Globus pallidus (tissue), 1 donor: ENCODE data around the gene USP47.

Source experiments
- DNase-seq: peaks from one replicate; pipeline ENCODE4 v3.0.0-alpha.2; 2015; ENCODE audit warnings: low spot score

The USP47 gene

DNA sequence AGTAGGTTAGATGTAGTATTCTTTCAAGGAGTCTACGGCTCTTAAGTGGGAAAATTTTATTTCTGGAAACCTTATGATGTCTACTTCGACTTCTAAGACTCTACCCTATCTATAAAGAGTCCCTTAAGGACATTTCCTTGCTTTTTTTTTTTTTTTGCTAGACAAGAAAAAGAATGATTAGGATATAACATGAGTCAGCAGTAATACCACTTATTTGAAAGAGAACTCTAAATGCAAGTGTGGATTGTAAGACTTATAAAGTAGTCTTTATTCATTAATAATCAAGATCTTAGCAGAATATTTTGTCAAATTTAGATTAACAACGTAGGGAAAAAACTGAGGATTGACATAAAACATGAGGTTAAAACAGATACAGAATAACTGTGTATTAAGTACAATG is 95.7 kb downstream of the USP47 start:
- DNase-seq = no peak

DNA sequence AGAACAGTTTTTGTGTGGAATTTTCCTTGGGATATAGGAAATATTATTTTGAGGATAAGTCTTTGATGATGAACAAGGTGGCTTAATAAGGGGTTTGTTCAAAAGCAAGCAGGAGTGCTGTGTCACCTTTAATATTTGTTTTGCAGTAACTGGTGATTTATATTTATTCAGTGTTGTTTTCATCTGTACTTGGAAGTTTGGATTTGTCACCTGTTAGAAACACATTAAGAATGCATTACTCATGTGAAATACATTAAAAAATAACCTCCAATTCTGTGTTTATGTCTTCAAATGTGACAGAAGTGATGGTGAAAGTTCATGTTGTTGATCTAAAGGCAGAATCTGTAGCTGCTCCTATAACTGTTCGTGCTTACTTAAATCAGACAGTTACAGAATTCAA is 96.2 kb downstream of the USP47 start:
- DNase-seq = no peak

DNA sequence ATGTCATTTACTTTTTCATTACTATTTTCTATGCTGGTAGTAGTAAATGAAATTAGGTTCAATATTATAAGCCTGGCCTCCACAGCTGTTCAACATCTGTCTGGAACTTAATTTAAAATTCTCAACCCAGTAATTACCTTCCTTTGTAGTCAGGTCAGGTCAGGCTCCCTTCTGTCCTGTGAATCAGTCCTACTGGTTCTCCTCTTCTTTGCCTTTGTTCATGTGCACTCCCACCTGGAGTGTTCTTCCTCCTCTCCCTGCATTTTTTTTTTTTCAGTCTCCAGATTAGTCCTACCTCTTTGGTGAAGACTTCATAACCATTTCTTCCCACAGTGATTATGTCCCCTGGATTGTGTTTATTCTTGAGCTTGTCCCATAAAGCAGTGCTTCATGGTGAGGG is 98.8 kb downstream of the USP47 start:
- DNase-seq = no peak

DNA sequence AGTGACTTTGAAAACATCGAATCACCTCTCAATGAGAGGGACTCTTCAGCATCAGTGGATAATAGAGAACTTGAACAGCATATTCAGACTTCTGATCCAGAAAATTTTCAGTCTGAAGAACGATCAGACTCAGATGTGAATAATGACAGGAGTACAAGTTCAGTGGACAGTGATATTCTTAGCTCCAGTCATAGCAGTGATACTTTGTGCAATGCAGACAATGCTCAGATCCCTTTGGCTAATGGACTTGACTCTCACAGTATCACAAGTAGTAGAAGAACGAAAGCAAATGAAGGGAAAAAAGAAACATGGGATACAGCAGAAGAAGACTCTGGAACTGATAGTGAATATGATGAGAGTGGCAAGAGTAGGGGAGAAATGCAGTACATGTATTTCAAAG is 100.9 kb downstream of the USP47 start:
- no peak for DNase-seq

DNA sequence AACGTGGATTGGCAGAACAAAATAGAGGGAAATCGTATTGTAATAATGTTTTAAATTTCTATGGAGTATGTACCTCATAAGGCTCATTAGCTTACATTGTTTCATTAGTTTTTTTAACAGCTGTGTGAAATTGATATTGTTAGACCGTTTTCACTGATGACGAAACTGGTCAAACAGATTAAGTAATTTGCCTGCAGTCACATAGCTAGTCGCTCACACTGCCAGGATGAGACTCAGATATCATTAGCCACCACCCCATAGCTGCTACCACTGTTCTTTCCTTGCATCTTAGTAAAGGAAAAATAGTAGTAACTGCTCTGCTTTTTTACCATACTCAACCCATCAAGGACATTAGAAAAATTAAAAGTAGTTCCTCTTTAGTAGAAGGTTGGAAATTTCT is 102.7 kb downstream of the USP47 start:
- DNase-seq = no peak

DNA sequence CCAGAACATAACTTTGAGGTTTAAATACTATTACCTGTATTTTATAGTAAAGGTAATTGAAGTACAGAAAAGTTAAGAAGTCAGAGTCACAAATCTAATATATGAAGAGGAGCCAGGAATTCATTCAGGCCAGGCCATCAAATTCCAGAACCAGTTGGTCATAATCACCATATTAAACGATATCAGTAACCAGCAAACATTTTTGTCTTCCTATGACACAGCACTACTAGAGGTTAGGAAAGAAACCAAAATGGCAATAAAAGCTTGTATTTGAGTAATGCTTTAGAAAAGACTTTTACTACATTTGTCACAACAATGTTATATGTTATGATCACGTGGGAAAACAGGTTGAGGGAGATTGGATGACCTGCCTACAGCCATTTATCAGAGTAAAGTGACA is 104.4 kb downstream of the USP47 start:
- DNase-seq = no peak

DNA sequence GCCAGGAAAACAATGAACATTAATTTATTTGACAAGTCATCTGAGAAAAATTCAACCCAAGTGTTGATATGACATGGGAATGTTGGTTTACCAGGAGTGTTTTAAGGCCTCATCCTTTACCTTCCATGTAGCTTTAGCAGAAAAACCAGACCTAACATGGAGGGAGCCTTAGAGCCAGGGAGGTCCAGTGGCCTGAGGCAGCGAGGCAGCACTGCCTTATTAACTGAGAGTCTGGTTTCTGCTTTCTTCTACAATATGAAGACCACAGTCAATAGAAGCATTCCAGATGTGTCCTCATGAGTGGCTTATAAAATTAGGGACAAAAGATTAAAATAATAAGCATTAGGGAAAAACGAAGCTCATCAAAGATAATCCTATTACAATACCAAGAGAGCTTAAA is 105.1 kb downstream of the USP47 start:
- DNase-seq = no peak

DNA sequence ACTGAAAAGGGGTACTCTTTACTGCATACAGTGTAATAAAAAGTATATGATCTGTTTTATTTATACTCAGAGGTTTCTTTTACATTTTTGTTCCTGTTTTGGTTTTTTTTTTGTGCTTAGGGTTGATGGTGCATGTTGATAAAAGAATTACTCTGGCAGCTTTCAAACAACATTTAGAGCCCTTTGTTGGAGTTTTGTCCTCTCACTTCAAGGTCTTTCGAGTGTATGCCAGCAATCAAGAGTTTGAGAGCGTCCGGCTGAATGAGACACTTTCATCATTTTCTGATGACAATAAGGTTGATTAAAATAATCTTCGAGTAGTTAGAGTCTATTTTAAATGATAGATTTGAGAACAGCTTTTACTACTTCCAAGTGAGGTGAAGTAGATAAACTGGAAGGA is 106.1 kb downstream of the USP47 start:
- DNase-seq = no peak

DNA sequence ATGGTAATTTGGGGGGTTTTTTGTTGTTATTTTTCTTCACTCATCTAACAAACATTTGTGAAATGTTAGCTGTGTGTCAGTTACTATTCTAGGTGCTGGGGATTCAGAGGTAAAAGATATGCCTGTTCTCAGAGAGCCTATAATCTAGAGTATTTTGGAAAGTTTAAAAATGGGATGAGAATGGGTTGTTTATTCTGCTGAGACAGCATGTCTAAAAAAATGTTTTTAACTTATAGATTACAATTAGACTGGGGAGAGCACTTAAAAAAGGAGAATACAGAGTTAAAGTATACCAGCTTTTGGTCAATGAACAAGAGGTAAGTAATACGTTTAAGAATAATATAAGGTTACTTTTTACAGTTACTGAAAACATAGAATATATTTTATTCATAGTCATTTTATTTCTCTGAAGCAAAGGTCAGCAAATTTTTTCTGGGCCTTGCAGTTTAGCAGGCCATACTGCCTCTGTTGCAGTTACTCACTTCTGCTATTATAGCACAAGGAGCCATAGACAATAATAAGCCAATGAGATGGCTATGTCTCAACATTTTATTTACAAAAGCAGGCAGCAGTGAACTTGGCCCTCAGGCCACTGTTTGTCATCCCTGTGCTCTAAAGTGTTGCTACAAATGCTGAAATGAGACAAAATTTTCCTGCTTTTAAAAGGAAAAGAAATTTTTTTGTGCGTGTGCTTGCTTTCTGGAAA is 106.6 kb downstream of the USP47 start:
- no peak for DNase-seq

DNA sequence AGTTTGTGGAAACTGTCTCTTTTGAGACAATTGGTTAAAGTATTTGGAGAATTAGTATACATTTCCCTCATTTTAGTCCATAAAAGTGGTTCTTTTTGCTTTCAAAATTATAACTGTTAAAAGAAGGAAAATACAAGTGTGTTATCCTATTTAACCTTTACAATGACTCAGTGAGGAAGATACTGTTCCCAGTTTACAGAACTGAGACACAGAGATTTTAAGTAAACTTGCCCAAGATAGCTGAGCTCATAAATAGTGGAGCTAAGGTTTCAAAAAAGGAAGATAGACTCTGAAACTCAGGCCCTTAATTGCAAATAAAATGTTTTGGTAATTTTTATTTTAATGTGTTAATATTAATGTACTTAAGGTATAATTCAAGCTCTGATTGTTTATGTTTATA is 107.7 kb downstream of the USP47 start:
- no peak for DNase-seq

DNA sequence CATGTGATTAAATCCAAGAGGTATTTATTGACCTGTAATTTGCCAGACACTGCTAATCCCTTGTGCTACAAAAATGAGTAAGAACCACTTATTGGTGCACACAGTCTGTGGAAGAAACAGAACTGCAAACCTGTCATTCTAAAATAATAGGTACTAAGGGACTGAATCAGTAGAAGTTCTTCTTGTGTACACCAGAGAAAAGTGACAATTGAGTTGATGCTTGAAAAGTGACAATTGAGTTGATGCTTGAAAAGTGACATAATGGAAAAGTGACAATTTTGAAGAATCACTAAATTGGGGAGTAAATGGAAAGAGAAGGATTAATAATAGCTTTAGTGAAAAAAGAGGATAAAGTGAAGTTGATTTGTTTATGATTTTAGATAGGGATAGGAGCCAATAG is 110.3 kb downstream of the USP47 start:
- DNase-seq = no peak

DNA sequence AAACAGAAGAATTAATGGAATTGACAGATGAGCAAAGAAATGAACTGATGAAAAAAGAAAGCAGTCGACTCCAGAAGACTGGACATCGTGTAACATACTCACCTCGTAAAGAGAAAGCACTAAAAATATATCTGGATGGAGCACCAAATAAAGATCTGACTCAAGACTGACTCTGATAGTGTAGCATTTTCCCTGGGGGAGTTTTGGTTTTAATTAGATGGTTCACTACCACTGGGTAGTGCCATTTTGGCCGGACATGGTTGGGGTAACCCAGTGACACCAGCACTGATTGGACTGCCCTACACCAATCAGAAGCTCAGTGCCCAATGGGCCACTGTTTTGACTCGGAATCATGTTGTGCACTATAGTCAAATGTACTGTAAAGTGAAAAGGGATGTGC is 114.2 kb downstream of the USP47 start:
- DNase-seq = no peak

DNA sequence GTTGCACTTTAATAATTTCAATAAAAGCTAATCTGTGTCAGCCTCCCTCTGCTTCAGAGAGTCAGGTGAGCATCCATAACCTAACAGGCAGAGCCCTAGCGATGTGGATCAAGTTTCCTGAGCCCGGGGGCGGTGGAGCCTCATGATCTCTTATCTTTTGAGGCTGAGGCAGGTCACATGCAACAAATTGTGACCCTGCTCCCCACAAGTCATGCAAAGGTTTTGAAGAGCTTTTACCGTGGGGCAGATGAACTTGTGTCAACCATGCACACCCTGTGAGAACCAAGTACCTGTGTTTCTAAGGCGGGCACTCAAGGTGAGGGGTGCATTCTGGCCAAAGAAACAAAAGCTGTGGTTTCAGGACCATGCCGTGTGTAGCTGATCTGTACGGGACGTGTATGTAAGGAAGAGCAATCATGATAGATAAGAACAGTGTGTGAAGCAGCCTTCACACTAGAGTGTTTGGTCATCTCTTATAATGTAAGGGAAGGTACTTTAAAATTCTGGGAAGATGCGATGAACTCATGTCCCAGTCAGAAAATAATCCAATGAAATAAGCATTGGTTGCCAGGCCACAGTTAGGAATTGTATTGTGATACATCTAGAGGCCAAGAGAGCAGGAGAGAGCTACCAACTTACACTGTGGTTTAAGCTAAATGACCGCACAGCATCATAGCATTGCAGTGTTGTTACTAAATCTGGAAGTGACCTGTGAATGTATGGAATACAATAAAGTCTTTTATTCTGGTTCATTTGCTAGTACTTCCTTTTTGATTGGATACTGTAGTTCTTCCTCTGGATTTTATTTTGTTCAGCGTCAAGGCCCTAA is 116.8 kb downstream of the USP47 start:
- DNase-seq = no peak

DNA sequence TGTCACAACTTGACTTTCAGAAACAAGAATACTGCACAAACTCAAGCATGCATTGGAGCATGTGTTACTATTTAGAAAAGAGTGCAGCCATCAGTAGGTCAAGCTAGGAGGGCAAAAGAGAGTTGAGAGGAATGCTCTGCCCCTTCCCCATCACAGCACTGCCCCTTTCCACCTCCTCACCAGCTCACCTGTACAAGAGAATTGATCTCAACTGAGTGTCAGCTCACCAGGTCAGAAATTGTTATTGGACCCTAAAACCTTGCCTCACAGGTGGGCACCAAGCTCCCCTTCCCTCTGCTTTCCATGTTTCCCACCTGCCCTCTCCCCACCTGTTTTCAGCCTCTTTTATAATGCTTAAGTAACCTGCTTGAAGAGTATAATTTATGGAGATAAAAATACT is 117.8 kb downstream of the USP47 start:
- DNase-seq = no peak

DNA sequence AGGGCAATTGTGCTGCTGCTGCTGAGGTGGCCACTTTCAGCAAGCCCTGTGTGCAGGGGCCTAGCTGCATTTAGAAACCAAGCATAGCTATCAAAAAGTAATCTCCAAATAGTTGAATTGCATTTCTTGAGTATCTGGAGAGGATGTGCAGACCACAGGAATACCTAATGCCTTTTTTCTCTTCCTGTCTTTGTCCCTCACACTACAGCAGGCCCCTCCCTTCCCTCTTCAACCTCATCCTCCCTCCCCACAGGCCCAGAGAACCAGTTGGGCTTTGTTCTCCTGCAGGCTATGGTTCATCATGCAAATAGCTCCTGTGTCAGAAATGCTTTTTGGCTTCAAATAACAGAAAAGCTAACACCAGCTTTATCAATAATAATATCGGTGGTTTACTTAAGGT is 118.9 kb downstream of the USP47 start:
- DNase-seq = peak; percentile 46

DNA sequence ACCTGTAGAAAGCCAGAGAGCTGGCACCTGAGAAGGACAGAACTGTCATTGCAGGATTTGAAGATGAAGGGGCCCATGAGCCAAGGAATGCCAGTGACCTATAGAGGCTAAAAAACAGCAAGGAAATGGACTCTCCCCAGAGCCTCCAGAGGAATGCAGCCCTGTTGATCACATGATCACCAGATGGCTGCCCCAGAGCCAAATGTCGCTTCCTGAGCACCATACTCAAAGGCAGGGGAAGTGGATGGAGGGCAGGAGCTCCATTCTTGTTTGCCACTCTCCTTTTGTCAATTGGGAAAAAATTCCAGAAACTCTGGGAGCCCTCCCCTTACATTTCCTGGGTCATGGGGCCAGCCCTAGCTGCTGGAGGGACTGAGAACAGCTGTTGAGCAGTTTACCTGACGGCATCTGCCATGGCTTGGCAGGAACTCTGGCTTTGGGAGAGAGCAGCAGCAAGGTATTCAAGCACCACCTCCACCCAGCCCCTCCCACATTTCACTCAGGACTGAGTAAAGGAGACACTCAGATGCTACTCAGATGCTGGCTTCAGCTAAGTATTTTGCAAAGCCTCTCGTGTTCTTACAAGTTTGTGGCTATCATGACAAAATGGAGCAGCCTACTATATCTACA is 119.7 kb downstream of the USP47 start:
- DNase-seq = no peak

DNA sequence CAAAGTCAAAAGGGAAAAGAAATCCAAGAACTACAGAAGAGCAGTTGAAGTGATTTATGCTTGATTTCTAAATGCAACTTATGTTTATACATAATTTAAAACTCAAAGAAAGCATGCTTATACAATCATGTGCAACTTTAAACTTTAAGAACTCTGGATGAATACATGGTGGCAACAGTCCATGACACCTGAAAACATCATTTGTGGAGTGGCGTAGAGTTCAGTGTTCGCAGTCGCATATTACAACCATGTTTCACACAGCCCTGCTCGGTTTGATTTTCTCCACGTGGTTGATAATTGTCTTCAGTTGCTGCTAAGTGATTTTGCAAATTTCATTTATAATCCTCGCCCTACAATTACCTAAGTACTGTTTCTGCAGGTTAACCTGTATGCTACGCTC is 121.3 kb downstream of the USP47 start:
- no peak for DNase-seq

DNA sequence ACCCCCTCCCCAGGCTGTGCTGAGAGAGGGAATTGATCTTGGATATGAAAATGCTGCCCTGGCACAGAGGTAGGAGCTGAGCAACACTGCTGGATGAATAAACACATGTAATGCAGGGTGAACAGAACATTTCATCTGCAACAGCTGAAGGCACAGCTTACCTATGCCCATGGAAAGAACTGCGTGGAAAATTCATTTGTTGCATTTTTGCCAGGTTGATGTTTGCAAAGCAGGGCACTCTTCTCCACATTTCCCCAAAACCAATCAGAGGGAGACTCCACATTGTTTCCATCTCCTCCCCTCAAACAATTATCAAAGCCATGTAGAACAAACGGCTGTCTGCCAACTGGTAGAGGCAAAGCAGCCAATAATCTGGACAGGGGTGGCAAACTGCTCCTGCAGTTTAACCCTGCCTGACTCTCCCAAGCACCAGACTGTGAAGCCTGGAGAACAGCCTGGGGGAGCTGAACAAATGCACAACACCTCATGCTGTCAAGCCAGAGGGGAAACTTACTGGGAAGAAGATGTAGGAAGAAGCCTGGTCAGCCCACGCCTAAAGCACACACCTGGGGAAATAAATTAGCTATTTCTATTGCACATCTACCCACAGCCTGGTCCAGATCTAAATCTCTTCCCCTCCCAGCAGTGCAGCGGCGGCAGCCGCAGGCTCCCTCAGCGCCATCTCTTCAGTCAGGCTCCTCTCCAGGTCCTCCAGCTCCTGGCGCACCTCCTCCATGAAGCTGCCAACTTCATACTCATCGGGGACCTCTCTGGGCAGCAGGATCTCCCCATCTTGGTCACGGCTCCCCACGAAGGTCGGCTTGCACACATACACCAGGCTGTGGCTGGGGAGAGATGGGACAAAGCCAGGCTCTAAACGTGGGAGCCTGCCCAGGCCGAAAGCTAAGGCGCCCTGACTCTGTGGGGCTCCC is 122.3 kb downstream of the USP47 start:
- DNase-seq = no peak

DNA sequence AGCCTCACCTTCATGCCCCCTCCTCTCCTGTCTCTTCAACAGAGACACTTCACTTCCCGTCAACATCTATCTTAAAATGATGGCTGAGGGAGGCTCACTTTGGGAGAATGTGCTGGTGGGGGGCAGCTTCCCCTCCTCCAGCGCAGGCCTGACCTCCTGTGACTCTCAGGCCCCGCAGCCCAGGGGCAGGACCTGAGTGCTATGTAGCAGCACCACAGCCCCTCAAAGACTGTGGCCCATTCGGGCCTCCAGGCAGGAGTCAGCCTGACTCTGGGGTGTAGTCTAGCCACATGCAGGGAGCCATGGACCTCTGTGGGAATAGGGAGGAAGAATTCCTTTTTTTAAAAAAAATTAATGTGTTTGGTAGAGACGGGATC is 123.0 kb downstream of the USP47 start:
- no peak for DNase-seq

DNA sequence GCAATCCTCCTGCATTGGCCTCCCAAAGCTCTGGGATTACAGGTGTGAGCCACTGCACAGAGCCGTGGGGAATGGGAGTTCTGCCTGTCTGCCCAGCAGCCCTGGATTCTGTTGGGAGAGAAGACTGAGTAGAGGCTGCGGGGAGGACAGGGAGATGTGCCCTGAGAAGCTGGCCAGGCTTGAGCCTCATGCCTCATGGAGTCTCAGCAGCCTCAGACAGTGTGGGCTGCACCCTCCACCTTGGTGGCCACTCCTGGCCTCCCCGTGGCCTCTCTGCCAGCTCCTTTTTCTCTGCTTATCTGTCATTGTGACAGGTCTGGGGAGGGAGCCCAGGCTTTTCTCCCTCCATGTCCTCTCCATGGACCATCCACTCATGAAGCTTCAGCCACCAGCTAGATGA is 123.4 kb downstream of the USP47 start:
- no peak for DNase-seq

DNA sequence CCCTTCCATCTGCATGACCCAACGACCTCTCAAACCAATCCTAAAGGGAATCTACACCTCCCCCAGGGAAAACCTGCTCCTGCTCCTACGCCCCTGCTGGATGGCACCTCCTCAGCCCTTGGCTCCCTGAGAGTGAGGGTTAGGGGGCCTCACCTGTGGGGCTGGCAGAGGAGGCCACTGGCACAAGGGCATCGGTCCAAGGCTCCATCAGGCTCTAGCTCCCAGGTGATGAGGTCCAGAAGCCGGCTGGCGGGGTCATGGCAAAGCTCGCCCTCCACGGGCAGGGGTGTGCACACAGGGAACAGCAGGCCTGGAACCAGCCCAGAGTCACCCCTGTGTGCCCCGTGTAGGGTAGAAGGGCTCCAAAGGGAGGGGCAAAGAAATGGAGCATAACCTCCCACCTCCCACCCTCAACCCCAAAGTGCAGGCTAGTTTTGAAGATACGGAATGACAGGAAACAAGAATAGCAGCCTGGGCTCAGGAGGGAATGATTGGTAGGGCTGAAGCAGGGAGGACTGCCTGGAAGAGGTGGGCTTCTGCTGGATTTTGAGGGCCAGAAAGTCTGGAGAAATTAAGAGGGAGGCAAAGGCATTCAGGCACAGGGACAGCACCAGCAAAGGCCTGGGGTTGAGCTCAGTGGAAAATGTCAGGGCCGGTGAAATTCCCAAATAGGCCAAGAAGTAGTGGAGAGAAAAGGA is 124.0 kb downstream of the USP47 start:
- no peak for DNase-seq

DNA sequence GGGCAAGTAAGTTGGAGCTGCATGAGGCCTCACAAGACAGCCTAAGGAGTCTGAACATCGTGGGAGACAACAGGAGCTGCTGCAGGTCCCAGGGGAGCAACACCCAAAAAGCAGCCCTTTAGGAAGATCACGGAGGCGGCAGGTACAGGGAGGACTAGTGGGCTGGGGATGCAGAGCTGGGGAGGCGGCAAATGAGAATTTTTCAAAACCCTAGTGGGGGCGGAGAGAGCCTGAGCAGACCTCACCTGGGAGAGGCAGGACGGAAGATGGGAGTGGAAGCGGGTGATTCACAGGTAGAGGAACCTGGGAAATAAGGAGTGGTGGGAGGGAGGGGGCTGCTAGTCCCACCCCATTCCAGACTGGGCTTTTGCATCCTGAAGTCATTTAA is 124.6 kb downstream of the USP47 start:
- no peak for DNase-seq
